ENCODE measurements around the gene PCDHB10.
"Not testable (repeated sequence)": the region's sequence is repeated elsewhere in the genome, so short reads cannot be mapped to it uniquely, and the experiment has no call there.

Gene PCDHB10

DNA sequence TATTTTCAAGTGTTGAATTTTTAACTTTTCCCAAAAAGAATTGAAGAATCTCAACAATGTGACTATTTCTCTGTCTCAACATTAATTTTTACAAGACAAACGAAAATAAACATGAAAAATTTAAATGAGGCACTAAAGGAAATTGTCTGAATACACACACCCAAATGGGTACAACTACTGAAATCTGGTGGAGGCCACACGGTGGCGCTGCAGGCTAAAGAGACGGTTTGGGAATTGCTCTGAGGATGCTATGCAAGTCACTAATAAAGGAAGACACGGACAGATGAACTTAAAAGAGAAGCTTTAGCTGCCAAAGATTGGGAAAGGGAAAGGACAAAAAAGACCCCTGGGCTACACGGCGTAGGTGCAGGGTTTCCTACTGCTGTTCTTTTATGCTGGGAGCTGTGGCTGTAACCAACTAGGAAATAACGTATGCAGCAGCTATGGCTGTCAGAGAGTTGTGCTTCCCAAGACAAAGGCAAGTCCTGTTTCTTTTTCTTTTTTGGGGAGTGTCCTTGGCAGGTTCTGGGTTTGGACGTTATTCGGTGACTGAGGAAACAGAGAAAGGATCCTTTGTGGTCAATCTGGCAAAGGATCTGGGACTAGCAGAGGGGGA lies at the start of gene PCDHB10:
Gene PCDHB10 (plus strand): TSS at position 244 of the 616 bp plus-strand sequence. CDS start 200 bp downstream, at position 444.
- DNase-seq (ENCODE audit: low read depth): no peak

DNA sequence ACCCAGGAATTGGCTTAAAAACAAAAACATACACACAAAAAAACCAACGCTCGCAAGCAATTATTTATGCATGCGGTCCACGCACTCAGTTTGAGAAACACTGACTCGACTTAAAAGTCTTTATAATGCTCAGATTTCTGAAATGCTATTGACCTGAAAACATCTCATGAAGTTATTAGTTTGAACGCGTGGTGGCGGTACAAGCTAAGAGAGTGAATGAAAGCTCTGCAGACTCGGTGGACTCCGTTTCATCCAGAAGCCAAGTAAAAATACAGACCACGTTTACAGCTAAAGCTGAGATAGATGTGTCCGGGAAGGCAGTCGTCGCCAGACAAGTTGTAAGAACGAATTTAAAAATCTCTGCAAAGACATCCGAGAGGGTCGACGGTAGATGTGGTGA lies 42.3 kb upstream of the PCDHB10 start, which contains the start of gene PCDHB6:
Gene PCDHB6 (plus strand): TSS at position 246 of the 400 bp plus-strand sequence. CDS start 201 bp downstream, outside the sequence.
- DNase-seq (ENCODE audit: low read depth): no peak

DNA sequence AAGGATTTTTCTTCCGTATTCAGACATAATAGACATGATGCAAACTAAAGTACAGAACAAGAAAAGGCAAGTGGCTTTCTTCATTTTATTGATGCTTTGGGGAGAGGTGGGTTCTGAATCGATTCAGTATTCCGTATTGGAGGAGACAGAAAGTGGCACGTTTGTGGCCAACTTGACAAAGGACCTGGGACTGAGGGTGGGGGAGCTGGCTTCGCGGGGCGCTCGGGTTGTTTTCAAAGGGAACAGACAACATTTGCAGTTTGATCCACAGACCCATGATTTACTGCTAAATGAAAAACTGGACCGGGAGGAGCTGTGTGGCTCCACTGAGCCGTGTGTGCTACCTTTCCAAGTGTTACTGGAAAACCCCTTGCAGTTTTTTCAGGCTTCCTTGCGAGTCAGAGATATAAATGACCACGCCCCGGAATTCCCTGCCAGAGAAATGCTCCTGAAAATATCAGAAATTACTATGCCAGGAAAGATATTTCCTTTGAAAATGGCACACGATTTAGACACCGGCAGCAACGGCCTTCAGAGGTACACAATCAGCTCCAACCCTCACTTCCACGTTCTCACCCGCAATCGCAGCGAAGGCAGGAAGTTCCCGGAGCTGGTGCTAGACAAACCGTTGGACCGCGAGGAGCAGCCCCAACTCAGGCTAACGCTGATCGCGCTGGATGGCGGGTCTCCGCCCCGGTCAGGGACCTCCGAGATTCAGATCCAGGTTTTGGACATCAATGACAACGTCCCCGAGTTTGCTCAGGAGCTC lies 41.7 kb upstream of the PCDHB10 start:
- no peak for DNase-seq (ENCODE audit: low read depth)

DNA sequence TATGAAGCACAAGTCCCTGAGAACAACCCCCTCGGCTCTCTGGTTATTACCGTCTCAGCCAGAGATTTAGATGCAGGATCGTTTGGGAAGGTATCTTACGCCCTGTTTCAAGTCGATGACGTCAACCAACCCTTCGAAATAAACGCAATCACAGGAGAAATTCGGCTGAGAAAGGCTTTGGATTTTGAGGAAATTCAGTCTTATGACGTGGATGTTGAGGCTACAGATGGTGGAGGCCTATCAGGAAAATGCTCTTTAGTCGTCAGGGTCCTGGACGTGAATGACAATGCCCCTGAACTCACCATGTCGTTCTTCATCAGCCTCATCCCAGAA lies 41.2 kb upstream of the PCDHB10 start:
- DNase-seq (ENCODE audit: low read depth): no peak

DNA sequence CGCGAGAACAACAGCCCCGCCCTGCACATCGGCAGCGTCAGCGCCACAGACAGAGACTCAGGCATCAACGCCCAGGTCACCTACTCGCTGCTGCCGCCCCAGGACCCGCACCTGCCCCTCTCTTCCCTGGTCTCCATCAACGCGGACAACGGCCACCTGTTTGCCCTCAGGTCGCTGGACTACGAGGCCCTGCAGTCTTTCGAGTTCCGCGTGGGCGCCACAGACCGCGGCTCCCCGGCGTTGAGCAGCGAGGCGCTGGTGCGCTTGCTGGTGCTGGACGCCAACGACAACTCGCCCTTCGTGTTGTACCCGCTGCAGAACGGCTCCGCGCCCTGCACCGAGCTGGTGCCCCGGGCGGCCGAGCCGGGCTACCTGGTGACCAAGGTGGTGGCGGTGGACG lies 40.5 kb upstream of the PCDHB10 start:
- DNase-seq (ENCODE audit: low read depth): not testable (repeated sequence)

DNA sequence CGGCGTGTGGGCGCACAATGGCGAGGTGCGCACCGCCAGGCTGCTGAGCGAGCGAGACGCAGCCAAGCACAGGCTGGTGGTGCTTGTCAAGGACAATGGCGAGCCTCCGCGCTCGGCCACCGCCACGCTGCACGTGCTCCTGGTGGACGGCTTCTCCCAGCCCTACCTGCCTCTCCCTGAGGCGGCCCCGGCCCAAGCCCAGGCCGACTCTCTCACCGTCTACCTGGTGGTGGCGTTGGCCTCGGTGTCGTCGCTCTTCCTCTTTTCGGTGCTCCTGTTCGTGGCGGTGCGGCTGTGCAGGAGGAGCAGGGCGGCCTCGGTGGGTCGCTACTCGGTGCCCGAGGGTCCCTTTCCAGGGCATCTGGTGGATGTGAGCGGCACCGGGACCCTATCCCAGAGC lies 40.1 kb upstream of the PCDHB10 start:
- DNase-seq (ENCODE audit: low read depth): not testable (repeated sequence)

DNA sequence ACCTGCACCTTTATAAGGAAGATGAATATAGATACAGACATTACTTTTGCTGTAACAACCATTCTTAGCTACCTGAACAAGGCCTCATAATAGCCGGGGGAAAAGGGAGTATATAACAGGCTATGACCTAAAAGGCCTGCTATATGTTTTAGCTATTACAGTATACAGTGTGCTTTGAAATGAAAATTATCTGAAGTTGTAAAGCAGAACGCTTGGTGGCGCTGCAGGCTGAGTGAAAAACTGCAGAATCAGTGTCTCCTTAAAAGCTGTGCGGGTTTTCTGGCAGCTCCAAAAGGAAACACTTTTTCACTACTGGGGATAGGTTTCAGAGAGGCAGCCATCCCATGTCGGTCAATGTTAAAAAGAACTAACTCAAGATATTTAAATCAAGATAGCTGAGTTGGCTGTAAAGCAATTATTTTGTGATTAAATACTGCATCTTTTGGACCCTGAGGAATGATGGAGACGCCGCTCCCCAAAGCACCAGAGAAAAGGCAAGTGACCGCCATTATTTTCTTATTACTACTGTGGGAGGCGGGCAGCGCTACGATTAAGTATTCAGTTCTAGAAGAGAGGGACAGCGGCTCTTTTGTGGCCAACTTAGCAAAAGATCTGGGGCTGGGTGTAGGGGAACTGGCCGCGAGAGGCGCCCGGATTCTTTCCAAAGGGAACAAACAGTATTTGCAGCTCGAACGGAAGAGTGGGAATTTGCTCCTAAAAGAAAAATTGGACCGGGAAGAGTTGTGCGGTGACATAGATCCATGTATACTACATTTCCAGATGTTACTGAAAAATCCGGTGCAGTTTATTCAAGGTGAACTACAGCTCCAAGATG lies 36.4 kb upstream of the PCDHB10 start:
- no peak for DNase-seq (ENCODE audit: low read depth)

DNA sequence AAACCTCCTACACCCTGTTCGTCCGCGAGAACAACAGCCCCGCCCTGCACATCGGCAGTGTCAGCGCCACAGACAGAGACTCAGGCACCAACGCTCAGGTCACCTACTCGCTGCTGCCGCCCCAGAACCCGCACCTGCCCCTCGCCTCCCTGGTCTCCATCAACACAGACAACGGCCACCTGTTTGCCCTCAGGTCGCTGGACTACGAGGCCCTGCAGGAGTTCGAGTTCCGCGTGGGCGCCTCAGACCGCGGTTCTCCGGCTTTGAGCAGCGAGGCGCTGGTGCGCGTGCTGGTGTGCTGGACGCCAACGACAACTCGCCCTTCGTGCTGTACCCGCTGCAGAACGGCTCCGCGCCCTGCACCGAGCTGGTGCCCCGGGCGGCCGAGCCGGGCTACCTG lies 34.8 kb upstream of the PCDHB10 start:
- DNase-seq (ENCODE audit: low read depth): not testable (repeated sequence)

DNA sequence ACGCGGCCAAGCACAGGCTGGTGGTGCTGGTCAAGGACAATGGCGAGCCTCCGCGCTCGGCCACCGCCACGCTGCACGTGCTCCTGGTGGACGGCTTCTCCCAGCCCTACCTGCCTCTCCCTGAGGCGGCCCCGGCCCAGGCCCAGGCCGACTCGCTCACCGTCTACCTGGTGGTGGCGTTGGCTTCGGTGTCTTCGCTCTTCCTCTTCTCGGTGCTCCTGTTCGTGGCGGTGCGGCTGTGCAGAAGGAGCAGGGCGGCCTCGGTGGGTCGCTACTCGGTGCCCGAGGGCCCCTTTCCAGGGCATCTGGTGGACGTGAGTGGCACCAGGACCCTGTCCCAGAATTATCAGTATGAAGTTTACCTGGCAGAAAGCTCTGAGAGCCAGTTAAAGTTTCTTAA lies 34.3 kb upstream of the PCDHB10 start:
- DNase-seq (ENCODE audit: low read depth): not testable (repeated sequence)

DNA sequence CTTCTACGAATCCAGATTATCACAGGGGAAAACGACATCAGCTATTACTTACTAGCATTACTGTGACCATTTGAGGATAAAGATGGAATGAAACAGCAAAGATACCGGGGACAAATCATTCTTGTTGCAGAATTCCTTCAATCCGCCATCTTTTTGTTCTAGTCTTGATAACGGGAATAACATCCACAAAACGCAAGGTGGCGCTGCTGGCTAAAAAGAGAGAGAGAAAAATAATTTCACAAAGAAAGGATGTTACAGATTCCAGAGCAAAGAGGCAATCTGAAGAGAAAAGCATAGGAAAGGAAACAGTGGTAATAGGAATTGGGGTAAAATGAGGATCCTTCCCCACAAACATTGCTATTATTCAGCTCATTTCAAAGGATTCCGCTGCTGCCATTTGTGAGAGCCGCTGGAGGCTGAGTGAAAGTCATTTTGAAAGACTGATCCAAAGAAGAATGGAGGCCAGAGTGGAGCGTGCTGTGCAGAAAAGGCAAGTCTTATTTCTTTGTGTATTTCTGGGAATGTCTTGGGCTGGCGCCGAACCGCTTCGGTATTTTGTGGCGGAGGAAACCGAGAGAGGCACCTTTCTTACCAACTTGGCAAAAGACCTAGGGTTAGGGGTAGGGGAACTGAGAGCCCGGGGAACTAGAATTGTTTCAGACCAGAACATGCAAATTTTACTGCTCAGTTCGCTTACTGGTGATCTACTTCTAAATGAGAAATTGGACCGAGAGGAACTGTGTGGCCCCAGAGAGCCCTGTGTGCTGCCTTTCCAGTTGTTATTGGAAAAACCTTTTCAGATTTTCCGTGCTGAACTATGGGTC lies 19.6 kb upstream of the PCDHB10 start, which contains the start of gene PCDHB7:
Gene PCDHB7 (plus strand): TSS at position 264 of the 824 bp plus-strand sequence. CDS start 192 bp downstream, at position 456.
- no peak for DNase-seq (ENCODE audit: low read depth)

DNA sequence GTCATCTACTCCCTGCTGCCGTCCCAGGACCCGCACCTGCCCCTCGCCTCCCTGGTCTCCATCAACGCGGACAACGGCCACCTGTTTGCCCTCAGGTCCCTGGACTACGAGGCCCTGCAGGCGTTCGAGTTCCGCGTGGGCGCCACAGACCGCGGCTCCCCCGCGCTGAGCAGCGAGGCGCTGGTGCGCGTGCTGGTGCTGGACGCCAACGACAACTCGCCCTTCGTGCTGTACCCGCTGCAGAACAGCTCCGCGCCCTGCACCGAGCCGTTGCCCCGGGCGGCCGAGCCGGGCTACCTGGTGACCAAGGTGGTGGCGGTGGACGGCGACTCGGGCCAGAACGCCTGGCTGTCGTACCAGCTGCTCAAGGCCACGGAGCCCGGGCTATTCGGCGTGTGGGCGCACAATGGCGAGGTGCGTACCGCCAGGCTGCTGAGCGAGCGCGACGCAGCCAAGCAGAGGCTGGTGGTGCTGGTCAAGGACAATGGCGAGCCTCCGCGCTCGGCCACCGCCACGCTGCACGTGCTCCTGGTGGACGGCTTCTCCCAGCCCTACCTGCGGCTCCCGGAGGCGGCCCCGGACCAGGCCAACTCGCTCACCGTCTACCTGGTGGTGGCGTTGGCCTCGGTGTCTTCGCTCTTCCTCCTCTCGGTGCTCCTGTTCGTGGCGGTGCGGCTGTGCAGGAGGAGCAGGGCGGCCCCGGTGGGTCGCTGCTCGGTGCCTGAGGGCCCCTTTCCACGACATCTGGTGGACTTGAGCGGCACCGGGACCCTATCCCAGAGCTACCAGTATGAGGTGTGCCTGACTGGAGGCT lies 17.7 kb upstream of the PCDHB10 start:
- DNase-seq (ENCODE audit: low read depth): not testable (repeated sequence)

DNA sequence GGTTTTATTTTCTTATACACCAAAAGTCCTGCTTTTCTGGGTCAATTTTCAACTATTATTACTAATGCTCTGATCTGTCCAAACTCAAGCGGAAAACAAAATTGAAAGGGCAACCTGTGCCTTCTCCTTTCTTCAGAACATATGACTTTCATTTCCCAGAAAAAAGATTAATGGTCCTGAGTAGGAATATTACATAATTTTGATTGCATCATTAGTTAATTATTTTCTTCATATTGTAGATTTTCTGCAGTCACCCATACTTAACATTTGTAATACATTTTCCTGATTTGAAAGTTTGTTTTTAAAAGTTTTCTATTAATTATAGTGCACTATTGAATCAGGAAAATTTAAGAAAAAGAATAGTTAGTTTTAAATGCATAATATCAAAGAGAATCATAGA lies 16.2 kb upstream of the PCDHB10 start:
- no peak for DNase-seq (ENCODE audit: low read depth)

DNA sequence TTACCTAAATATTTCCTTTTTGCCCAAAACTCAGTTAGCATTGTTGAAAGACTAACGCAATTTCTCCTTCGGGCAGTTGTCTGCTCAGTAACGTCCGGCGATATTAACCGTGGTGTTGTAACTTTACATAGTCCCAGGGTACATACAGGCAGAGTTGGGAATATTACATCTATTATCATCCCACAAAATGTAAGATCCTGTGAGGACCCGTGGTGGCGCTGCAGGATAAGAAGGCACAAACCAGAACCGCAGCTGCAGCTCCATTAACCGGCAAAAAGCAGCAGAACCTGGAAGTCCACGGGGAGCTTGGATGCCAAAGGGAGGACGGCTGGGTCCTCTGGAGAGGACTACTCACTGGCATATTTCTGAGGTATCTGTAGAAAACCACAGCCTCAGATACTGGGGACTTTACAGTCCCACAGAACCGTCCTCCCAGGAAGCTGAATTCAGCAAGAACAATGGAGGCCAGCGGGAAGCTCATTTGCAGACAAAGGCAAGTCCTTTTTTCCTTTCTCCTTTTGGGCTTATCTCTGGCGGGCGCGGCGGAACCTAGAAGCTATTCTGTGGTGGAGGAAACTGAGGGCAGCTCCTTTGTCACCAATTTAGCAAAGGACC lies 14.5 kb upstream of the PCDHB10 start, which contains the start of gene PCDHB8:
Gene PCDHB8 (plus strand): TSS at position 214 of the 615 bp plus-strand sequence. CDS start 245 bp downstream, at position 459.
- DNase-seq (ENCODE audit: low read depth): not testable (repeated sequence)

DNA sequence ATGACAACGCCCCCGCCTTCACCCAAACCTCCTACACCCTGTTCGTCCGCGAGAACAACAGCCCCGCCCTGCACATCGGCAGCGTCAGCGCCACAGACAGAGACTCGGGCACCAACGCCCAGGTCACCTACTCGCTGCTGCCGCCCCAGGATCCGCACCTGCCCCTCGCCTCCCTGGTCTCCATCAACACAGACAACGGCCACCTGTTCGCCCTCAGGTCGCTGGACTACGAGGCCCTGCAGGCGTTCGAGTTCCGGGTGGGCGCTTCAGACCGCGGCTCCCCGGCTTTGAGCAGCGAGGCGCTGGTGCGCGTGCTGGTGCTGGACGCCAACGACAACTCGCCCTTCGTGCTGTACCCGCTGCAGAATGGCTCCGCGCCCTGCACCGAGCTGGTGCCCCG lies 12.8 kb upstream of the PCDHB10 start:
- not testable (repeated sequence) for DNase-seq (ENCODE audit: low read depth)

DNA sequence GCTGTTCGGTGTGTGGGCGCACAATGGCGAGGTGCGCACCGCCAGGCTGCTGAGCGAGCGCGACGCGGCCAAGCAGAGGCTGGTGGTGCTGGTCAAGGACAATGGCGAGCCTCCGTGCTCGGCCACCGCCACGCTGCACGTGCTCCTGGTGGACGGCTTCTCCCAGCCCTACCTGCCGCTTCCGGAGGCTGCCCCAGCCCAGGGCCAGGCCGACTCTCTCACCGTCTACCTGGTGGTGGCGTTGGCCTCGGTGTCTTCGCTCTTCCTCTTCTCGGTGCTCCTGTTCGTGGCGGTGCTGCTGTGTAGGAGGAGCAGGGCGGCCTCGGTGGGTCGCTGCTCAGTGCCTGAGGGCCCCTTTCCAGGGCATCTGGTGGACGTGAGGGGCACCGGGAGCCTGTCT lies 12.3 kb upstream of the PCDHB10 start:
- not testable (repeated sequence) for DNase-seq (ENCODE audit: low read depth)

DNA sequence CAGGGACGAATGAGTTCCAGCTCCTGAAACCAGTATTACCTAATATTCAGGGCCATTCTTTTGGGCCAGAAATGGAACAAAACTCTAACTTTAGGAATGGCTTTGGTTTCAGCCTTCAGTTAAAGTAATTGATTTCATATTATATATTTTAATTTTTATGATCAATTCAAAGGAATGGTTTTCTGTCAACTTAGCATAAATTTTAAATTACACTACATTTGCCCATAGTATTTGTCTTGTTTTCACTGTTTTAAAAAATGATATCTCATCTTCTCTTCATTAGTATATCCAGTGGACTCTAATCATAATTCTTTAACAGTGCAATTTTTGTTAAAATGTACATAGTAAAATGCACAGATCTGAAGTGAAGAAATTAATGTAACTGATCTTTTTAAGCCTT lies 11.8 kb upstream of the PCDHB10 start:
- no peak for DNase-seq (ENCODE audit: low read depth)

DNA sequence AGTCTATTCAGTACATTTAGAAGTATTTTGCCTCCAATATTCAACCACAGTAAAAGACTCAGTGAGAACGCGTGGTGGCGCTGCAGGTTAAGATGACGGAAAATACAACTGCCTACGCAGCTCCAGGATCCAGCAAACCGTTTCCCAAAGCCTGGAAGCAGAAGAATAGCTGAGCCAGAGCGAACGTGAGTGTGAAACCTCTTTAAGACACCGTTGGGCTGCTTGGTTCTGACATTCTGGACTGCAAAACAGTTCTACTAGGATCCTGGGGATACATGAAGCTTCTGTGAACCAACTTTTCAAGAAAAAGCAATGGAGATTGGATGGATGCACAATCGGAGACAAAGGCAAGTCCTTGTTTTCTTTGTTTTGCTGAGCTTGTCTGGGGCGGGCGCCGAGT lies 9.9 kb upstream of the PCDHB10 start, which contains the start of gene PCDHB16:
Gene PCDHB16 (plus strand): TSS at position 140 of the 400 bp plus-strand sequence. CDS start 173 bp downstream, at position 313.
- no peak for DNase-seq (ENCODE audit: low read depth)

DNA sequence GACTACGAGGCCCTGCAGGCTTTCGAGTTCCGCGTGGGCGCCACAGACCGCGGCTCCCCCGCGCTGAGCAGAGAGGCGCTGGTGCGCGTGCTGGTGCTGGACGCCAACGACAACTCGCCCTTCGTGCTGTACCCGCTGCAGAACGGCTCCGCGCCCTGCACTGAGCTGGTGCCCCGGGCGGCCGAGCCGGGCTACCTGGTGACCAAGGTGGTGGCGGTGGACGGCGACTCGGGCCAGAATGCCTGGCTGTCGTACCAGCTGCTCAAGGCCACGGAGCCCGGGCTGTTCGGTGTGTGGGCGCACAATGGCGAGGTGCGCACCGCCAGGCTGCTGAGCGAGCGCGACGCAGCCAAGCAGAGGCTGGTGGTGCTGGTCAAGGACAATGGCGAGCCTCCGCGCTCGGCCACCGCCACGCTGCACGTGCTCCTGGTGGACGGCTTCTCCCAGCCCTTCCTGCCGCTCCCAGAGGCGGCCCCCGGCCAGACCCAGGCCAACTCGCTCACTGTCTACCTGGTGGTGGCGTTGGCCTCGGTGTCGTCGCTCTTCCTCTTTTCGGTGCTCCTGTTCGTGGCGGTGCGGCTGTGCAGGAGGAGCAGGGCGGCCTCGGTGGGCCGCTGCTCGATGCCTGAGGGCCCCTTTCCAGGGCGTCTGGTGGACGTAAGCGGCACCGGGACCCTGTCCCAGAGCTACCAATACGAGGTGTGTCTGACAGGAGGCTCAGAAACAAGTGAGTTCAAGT lies 7.9 kb upstream of the PCDHB10 start:
- not testable (repeated sequence) for DNase-seq (ENCODE audit: low read depth)

DNA sequence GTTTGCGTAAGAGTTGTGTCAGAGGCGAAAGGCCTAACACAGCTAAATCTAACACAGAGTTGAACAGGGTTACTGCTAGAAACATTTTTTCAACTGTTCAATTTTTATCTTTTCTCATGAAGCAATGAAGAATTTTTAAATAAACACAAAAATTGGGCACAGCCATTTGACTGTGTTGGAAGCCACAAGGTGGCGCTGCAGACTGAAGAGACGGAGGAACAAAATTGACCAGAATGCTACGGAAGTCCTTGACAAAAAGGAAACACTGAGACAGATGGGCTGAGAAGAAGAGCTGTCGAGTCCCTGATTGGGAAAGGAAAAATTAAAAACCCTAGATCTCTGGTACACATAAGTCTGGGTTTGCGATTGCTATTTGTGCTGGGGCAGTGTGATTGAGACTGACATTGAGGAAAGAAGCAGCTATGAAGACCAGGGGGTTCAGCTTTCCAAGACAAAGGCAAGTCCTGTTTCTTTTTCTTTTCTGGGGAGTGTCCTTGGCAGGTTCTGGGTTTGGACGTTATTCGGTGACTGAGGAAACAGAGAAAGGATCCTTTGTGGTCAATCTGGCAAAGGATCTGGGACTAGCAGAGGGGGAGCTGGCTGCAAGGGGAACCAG lies 5.1 kb upstream of the PCDHB10 start, which contains the start of gene PCDHB9:
Gene PCDHB9 (plus strand): TSS at position 265 of the 616 bp plus-strand sequence. CDS start 158 bp downstream, at position 423.
- no peak for DNase-seq (ENCODE audit: low read depth)
